CD4-positive, alpha-beta T cell treated with Interleukin-15 for 1 hour (primary cell): ENCODE results near the gene RASSF10.

Experiments
- DNase-seq: peaks from one replicate; pipeline ENCODE4 v3.0.0-alpha.2; 2020

The RASSF10 gene

GRCh38 chr11:12995188-12995587, 13.9 kb upstream of the RASSF10 start:
- no peak for DNase-seq

- no peak for DNase-seq
Observed at GRCh38 chr11:12995823-12996222, 13.3 kb upstream of the RASSF10 start.

GRCh38 chr11:12997168-12997567, 11.9 kb upstream of the RASSF10 start:
- no peak for DNase-seq

GRCh38 chr11:12998336-12998735, 10.8 kb upstream of the RASSF10 start:
- DNase-seq, result no peak

- DNase-seq, result no peak
Observed at GRCh38 chr11:12999597-12999996, 9.5 kb upstream of the RASSF10 start.

- DNase-seq, result no peak
Observed at GRCh38 chr11:13000116-13000515, 9.0 kb upstream of the RASSF10 start.

GRCh38 chr11:13000721-13001120, 8.4 kb upstream of the RASSF10 start:
- no peak for DNase-seq

GRCh38 chr11:13003736-13004493, 5.2 kb upstream of the RASSF10 start:
- DNase-seq, result no peak

GRCh38 chr11:13007182-13008060, 1.7 kb upstream of the RASSF10 start:
- no peak for DNase-seq

GRCh38 chr11:13008061-13008435, 1.1 kb upstream of the RASSF10 start:
- DNase-seq, result no peak

GRCh38 chr11:13009476-13009920, 382 bp downstream of the RASSF10 start:
- DNase-seq, result no peak

- no peak for DNase-seq
Observed at GRCh38 chr11:13009921-13010748, 1.0 kb downstream of the RASSF10 start.

- no peak for DNase-seq
Observed at GRCh38 chr11:13010749-13011465, 1.8 kb downstream of the RASSF10 start.

GRCh38 chr11:13011466-13012055, 2.4 kb downstream of the RASSF10 start:
- DNase-seq, result no peak

- no peak for DNase-seq
Observed at GRCh38 chr11:13012056-13012661, 3.0 kb downstream of the RASSF10 start.

GRCh38 chr11:13013054-13013488, 4.0 kb downstream of the RASSF10 start:
- no peak for DNase-seq

GRCh38 chr11:13015753-13016152, 6.6 kb downstream of the RASSF10 start:
- DNase-seq, result no peak

GRCh38 chr11:13016415-13016814, 7.3 kb downstream of the RASSF10 start:
- DNase-seq, result no peak

- no peak for DNase-seq
Observed at GRCh38 chr11:13019313-13019712, 10.2 kb downstream of the RASSF10 start.

GRCh38 chr11:13023423-13023822, 14.3 kb downstream of the RASSF10 start:
- DNase-seq, result no peak

- DNase-seq, result no peak
Observed at GRCh38 chr11:13026722-13027121, 17.6 kb downstream of the RASSF10 start.

- no peak for DNase-seq
Observed at GRCh38 chr11:13028322-13028721, 19.2 kb downstream of the RASSF10 start.
